H1 (cell line): Measurements from ENCODE around the gene MZT2A. TPM values are rescaled to one million over a fixed set of nuclear protein-coding genes. Genes with fewer than 3 reads are reported as not detected.
"Not testable (repeated sequence)": the region's sequence is repeated elsewhere in the genome, so short reads cannot be mapped to it uniquely, and the experiment has no call there.

Experiments used
- CTCF ChIA-PET: fragments of 300-600 bp; sonication (Branson Sonifier 250); formaldehyde crosslinking; loops from one replicate; lab custom pipeline; 2021; ENCODE audit not compliant: partially characterized antibody; lab: Charles Lee
- POLR2A ChIA-PET: fragments of 300-600 bp; sonication (Branson Sonifier 250); formaldehyde crosslinking; loops from one replicate; lab custom pipeline; 2021; ENCODE audit warnings: inconsistent platforms; ENCODE audit not compliant: partially characterized antibody; lab: Charles Lee
- DNase-seq, 2 experiments: peaks; one replicate each; pipeline versions ENCODE4 v3.0.0 to v3.0.0-alpha.2; 2010 to 2022; ENCODE audit warnings: low spot score in 2 of 2, low read depth in 1 of 2, mixed read lengths in 1 of 2
- FAIRE-seq: peaks from 2 replicates; lab custom pipeline; 2011; peaks lifted over from hg19 to GRCh38; lab: Jason Lieb, UNC
- H2AFZ ChIP-seq: 2 replicates; pipeline ENCODE4 v1.8.1; 2012; ENCODE audit warnings: low read length, inconsistent platforms
- H2AK5ac ChIP-seq: 2 replicates; pipeline ENCODE4 v1.6.1; 2013; ENCODE audit warnings: low read depth, low read length
- H2BK120ac ChIP-seq: replicated peaks from 2 replicates; pipeline ENCODE3; 2013; ENCODE audit warnings: low read depth, low read length, inconsistent platforms
- H2BK12ac ChIP-seq: 2 replicates; pipeline ENCODE4 v1.6.1; 2013; ENCODE audit warnings: low read depth, low read length
- H2BK15ac ChIP-seq: 2 replicates; pipeline ENCODE4 v1.6.1; 2013; ENCODE audit warnings: low read length
- H2BK20ac ChIP-seq: 2 replicates; pipeline ENCODE4 v1.6.1; 2013; ENCODE audit warnings: low read length
- H2BK5ac ChIP-seq: 2 replicates; pipeline ENCODE4 v1.6.1; 2013; ENCODE audit warnings: low read depth, low read length
- H3K14ac ChIP-seq: 2 replicates; pipeline ENCODE4 v1.6.1; 2013; ENCODE audit warnings: inconsistent platforms; ENCODE audit not compliant: insufficient read length
- H3K18ac ChIP-seq: 2 replicates; pipeline ENCODE4 v1.6.1; 2013; ENCODE audit warnings: low read length; ENCODE audit errors: extremely low read depth
- H3K23ac ChIP-seq: 2 replicates; pipeline ENCODE4 v1.6.1; 2013; ENCODE audit warnings: inconsistent platforms; ENCODE audit not compliant: insufficient read length
- H3K23me2 ChIP-seq: 2 replicates; pipeline ENCODE4 v1.6.1; 2013; ENCODE audit warnings: low read depth, low read length
- H3K27ac ChIP-seq: 2 replicates; pipeline ENCODE4 v1.6.1; 2011; ENCODE audit warnings: low read depth, low read length, inconsistent platforms
- H3K27me3 ChIP-seq, 4 experiments: replicated peaks in 1 of 4; 1 replicate in 1 of 4; 2 replicates in 3 of 4; pipeline versions ENCODE4 v1.6.1 to v1.8.1; 2011 to 2013; ENCODE audit warnings: low read length in 3 of 4, mild to moderate bottlenecking in 3 of 4, inconsistent platforms in 2 of 4, mixed read lengths in 2 of 4, moderate library complexity in 1 of 4; ENCODE audit not compliant: control insufficient read depth in 3 of 4, insufficient read depth in 3 of 4; ENCODE audit errors: extremely low read depth in 1 of 4
- H3K36me3 ChIP-seq, 4 experiments: 2 replicates each; pipeline versions ENCODE4 v1.6.1 to v1.8.1; 2011 to 2013; ENCODE audit warnings: mild to moderate bottlenecking in 4 of 4, low read length in 3 of 4, moderate library complexity in 2 of 4, control low read depth in 1 of 4, inconsistent platforms in 1 of 4; ENCODE audit not compliant: insufficient read depth in 4 of 4, control insufficient read depth in 2 of 4
- H3K4ac ChIP-seq: replicated peaks from 2 replicates; pipeline ENCODE3; 2013; ENCODE audit warnings: low read length, low read depth, mixed read lengths, inconsistent platforms; ENCODE audit not compliant: insufficient read length
- H3K4me1 ChIP-seq, 4 experiments: replicated peaks in 1 of 4; 1 replicate in 1 of 4; 2 replicates in 3 of 4; pipeline versions ENCODE4 v1.6.1 to v1.8.1; 2011 to 2013; ENCODE audit warnings: low read length in 3 of 4, inconsistent platforms in 2 of 4, mixed read lengths in 1 of 4; ENCODE audit not compliant: insufficient read depth in 4 of 4, control insufficient read depth in 3 of 4
- H3K4me2 ChIP-seq, 2 experiments: 2 replicates each; pipeline versions ENCODE4 v1.6.1 to v1.8.1; 2011 to 2013; ENCODE audit warnings: low read depth in 2 of 2, low read length in 2 of 2, control low read depth in 1 of 2, inconsistent platforms in 1 of 2, mild to moderate bottlenecking in 1 of 2; ENCODE audit not compliant: insufficient read depth in 1 of 2
- H3K4me3 ChIP-seq, 4 experiments: fragments of 200-600, 300-600 bp in 1 of 4; sonication (generic), shearing (Covaris generic), sonication (Bioruptor Twin) in 1 of 4; 2 replicates each; pipeline versions ENCODE4 v1.5.1 to v1.8.1; 2011 to 2016; ENCODE audit warnings: low read length in 4 of 4, low read depth in 3 of 4, control low read depth in 2 of 4, inconsistent platforms in 2 of 4, mild to moderate bottlenecking in 2 of 4, mixed read lengths in 1 of 4, moderate library complexity in 1 of 4; ENCODE audit not compliant: insufficient read depth in 2 of 4; ENCODE audit errors: extremely low read depth in 1 of 4
- H3K56ac ChIP-seq: replicated peaks from 2 replicates; pipeline ENCODE3; 2013; ENCODE audit warnings: low read depth, mild to moderate bottlenecking, mixed read lengths, low read length, inconsistent platforms; ENCODE audit not compliant: insufficient read length
- H3K79me1 ChIP-seq: 2 replicates; pipeline ENCODE4 v1.6.1; 2013; ENCODE audit warnings: low read depth, low read length, control low read depth
- H3K79me2 ChIP-seq, 2 experiments: 2 replicates each; pipeline versions ENCODE4 v1.6.1 to v1.8.1; 2012 to 2013; ENCODE audit warnings: low read length in 2 of 2, mild to moderate bottlenecking in 2 of 2, inconsistent platforms in 1 of 2; ENCODE audit not compliant: insufficient read depth in 2 of 2, control insufficient read depth in 1 of 2
- H3K9ac ChIP-seq, 4 experiments: replicated peaks in 1 of 4; 1 replicate in 1 of 4; 2 replicates in 3 of 4; pipeline versions ENCODE4 v1.6.1 to v1.8.1; 2011 to 2013; ENCODE audit warnings: low read depth in 3 of 4, low read length in 3 of 4, control low read depth in 2 of 4, mild to moderate bottlenecking in 2 of 4, moderate library complexity in 2 of 4, inconsistent platforms in 1 of 4; ENCODE audit errors: extremely low read depth in 1 of 4
- H3K9me3 ChIP-seq, 2 experiments: 2 replicates each; pipeline versions ENCODE4 v1.6.1 to v1.8.1; 2012 to 2013; ENCODE audit warnings: mild to moderate bottlenecking in 2 of 2, moderate library complexity in 2 of 2, control low read depth in 1 of 2, inconsistent platforms in 1 of 2, low read depth in 1 of 2, low read length in 1 of 2, mixed read lengths in 1 of 2; ENCODE audit not compliant: insufficient read depth in 2 of 2
- H4K20me1 ChIP-seq, 2 experiments: replicated peaks in 1 of 2; 2 replicates each; pipeline versions ENCODE3 to v1.8.1; 2011 to 2013; ENCODE audit warnings: inconsistent platforms in 2 of 2, low read length in 2 of 2, mild to moderate bottlenecking in 1 of 2; ENCODE audit not compliant: insufficient read depth in 2 of 2, control insufficient read depth in 1 of 2
- H4K5ac ChIP-seq: 2 replicates; pipeline ENCODE4 v1.6.1; 2013; ENCODE audit warnings: low read length, low read depth, mixed read lengths, inconsistent platforms; ENCODE audit not compliant: insufficient read length
- H4K8ac ChIP-seq: 2 replicates; pipeline ENCODE4 v1.8.0; 2013; ENCODE audit warnings: mild to moderate bottlenecking, moderate library complexity, low read length, inconsistent platforms; ENCODE audit not compliant: insufficient read depth; ENCODE audit errors: extremely low read depth
- H4K91ac ChIP-seq: replicated peaks from 2 replicates; pipeline ENCODE3; 2013; ENCODE audit warnings: low read length, mixed read lengths, inconsistent platforms; ENCODE audit not compliant: insufficient read length
- ATF2 ChIP-seq: IDR thresholded peaks from 2 replicates; pipeline ENCODE4 v1.6.1; 2012; ENCODE audit warnings: low read length, inconsistent platforms
- HDAC6 ChIP-seq: IDR thresholded peaks from one replicate; pipeline ENCODE4 v1.7.1; 2012; ENCODE audit warnings: low read depth, mild to moderate bottlenecking, inconsistent platforms, low read length, moderate library complexity
- KDM5A ChIP-seq: fragments of 200-600 bp; IDR thresholded peaks from 2 replicates; pipeline ENCODE4 v1.7.1; 2012; ENCODE audit warnings: mild to moderate bottlenecking, low read length, inconsistent platforms, mixed read lengths
- WGBS, 2 experiments: shearing (Covaris generic) in 1 of 2; methylation state at CpG; one replicate each; pipeline versions ENCODE4 v1.1.6 to v1.1.7; 2013 to 2015; ENCODE audit warnings: low lambda C conversion rate in 2 of 2, mixed read lengths in 2 of 2, inconsistent platforms in 1 of 2, low coverage in 1 of 2, missing lambda C conversion rate in 1 of 2; ENCODE audit not compliant: insufficient replicate concordance in 2 of 2, insufficient coverage in 1 of 2, insufficient read length in 1 of 2; ENCODE audit errors: extremely low coverage in 1 of 2, missing lambda C conversion rate in 1 of 2; 5-methylcytosine and 5-hydroxymethylcytosine counted together
- polyA plus RNA-seq, 7 experiments: library from polyadenylated mRNA; depleted of rRNA in 3 of 7; stranded (reverse) in 5 of 7; unstranded in 2 of 7; fragments of >200 nt in 5 of 7; fragments of 200-250 nt in 2 of 7; gene quantifications; 1 replicate in 5 of 7; 2 replicates in 1 of 7; 4 replicates in 1 of 7; pipeline versions ENCODE4 v1.2.1 to v1.2.3, GENCODE V29; 2011 to 2013; ENCODE audit warnings: missing spikeins in 2 of 7, mixed read lengths in 2 of 7
- total RNA-seq: library from RNA; stranded (reverse); fragmentation: NEBNext Ultra II Directional; extraction: Animal tissue kit (Norgen Biotek cat#: 25700); gene quantifications from 2 replicates; pipeline ENCODE4 v1.2.1, GENCODE V29; 2021

The MZT2A gene
- total and polyA plus RNA-seq, 2 of the 8 experiments (the other 6 are each of a cell fraction or from before 2014, with no cell fraction given), result 116 to 120 TPM

- no peak for TF ChIP-seq HDAC6
- TF ChIP-seq ATF2, result no peak
- TF ChIP-seq KDM5A, result no peak
Observed at GRCh38 chr2:131520526-131520925, 28.3 kb upstream of the MZT2A start (continued).

GRCh38 chr2:131519871-131520470, 27.8 kb upstream of the MZT2A start:
- not testable (repeated sequence) for H3K14ac ChIP-seq, H3K27me3 ChIP-seq, H3K23ac ChIP-seq, H3K79me2 ChIP-seq, H2BK20ac ChIP-seq, FAIRE-seq, DNase-seq, H4K91ac ChIP-seq, H4K8ac ChIP-seq, H3K79me1 ChIP-seq, H3K4me1 ChIP-seq, H3K4me2 ChIP-seq, H4K5ac ChIP-seq, H3K4ac ChIP-seq, H3K27ac ChIP-seq, H2BK120ac ChIP-seq, H3K56ac ChIP-seq, H3K18ac ChIP-seq, H2BK5ac ChIP-seq, H2AFZ ChIP-seq, H3K9me3 ChIP-seq, H2BK12ac ChIP-seq, H3K4me3 ChIP-seq, H3K23me2 ChIP-seq, H2BK15ac ChIP-seq, H3K9ac ChIP-seq, H2AK5ac ChIP-seq, H4K20me1 ChIP-seq
- H3K36me3 ChIP-seq, result peaks cover 2 to 29% (median 8%) of the 10 kb centered on the region in 4 experiments; a peak in 6 of 8 replicates
- 92% methylated on average over 10 of the region's 24 CpGs; no CpG with 5 or more reads in 1 of the 2 experiments for WGBS, 2 experiments
- ChIA-PET POLR2A (interaction anchor here (2.0 kb wide), 1 partner anchor 27 kb away, joined by 5 read pairs; no protein-coding TSS in a partner anchor), CTCF (interaction anchor here (0.6 to 1.7 kb wide), 5 partner anchors 25 to 366 kb away, joined by 3 to 4 read pairs (median 4); partner anchors contain the start of gene MZT2A)
